ENCODE results near the gene AHI1.

GRCh38 chr6:135351635-135352034 lies 145.9 kb downstream of the AHI1 start:
- TF ChIP-seq CTCF (IDR thresholded peaks at IDR 0.05) (no peak), POLR2A (IDR thresholded peaks at IDR 0.05) (no peak)
